IPS DF 6.9 (cell line): Measurements from ENCODE around the gene PRKCQ.

ENCODE experiments used
- DNase-seq: peaks from one replicate; pipeline ENCODE4 v3.0.0-alpha.2; 2013; ENCODE audit warnings: low read depth, low spot score
- H3K27ac ChIP-seq: one replicate; pipeline ENCODE4 v1.5.1; 2013; ENCODE audit warnings: low read length, control low read depth
- H3K27me3 ChIP-seq: 2 replicates; pipeline ENCODE4 v1.6.1; 2013; ENCODE audit warnings: mild to moderate bottlenecking, low read length; ENCODE audit not compliant: control insufficient read depth, insufficient read depth
- H3K36me3 ChIP-seq: 2 replicates; pipeline ENCODE4 v1.6.1; 2013; ENCODE audit warnings: low read length; ENCODE audit not compliant: control insufficient read depth, insufficient read depth
- H3K4me1 ChIP-seq: 2 replicates; pipeline ENCODE4 v1.6.1; 2013; ENCODE audit warnings: low read length; ENCODE audit not compliant: control insufficient read depth, insufficient read depth
- H3K4me3 ChIP-seq: 2 replicates; pipeline ENCODE4 v1.5.1; 2013; ENCODE audit warnings: mild to moderate bottlenecking, low read length
- H3K9me3 ChIP-seq: 2 replicates; pipeline ENCODE4 v1.6.1; 2013; ENCODE audit warnings: low read length, inconsistent platforms; ENCODE audit not compliant: control insufficient read depth, insufficient read depth
- WGBS: extraction: QIAGEN DNeasy Blood & Tissue Kit; methylation state at CpG from one replicate; pipeline ENCODE4 v1.1.7; 2013; ENCODE audit warnings: mixed read lengths, missing lambda C conversion rate; ENCODE audit not compliant: insufficient read length, insufficient coverage; 5-methylcytosine and 5-hydroxymethylcytosine counted together

Gene PRKCQ

DNA sequence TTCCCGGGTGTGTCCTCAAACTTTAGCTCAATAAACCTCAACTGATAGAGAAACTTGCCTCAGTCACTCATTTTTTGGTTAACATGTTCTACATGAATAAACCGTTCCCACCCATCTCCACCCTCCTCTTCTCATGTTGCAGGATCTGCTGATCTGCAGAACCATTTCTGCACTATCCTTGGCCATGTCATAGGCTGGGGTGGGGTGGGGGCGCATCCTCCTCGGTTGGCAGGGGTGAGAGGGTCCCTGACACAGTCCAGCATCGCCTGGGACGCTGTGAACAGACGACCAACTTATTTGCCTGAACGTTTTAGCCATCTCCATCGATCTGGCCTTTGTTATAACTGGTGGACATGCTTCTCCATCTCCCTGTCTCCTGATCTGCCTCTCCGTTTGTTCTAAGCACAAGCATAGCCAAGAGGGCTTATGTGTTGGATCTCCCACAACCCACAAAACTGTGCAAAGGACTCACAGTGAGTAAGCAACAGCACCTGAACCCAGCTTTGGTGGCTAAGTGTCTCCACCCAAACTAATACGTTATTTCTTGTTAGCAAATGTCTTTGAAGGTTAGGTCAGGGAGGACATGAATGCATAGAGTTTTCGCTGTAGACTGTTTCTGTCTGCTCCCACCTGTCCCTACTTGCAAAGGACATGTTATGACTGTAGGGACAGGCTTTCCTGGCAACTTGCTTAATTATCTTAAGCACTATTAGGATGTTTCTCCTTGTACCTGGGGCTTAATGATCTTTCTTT, 51.7 kb downstream of the PRKCQ start:
- no CpG with 5 or more reads among the region's 12 CpGs for WGBS
- Histone ChIP-seq H3K27ac (no peak overlapping the region), H3K4me3 (no peak overlapping the region), H3K36me3 (no peaks in the 10 kb centered on the region), H3K4me1 (no peaks in the 10 kb centered on the region), H3K9me3 (no peaks in the 10 kb centered on the region), H3K27me3 (no peaks in the 10 kb centered on the region)
- no peak for DNase-seq

DNA sequence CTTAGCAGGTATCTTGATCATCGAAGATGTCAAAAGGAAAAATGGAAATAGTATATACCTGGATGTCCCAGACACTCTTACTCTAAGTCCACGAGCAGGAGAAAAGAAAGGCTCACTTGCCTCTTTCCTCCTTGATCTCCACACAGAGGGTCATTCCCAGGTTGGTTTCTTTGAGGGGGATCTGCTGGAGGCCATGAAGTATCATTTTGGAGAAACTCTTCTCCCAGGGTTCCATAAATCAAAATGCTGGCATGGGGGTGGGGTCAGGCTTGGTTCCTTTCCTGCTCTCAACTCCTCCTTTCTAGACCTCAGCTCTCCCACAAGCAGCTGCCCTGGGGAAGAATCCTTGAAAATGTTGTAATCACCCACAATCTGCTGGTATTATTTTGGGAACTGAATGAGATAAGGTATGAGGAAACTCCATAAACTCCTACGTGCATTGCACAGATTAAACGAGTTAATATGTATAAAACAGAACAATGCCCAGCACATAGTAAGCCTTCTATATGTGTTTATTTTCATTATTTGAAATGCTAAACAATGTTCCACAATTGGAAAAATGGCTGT, 54.4 kb downstream of the PRKCQ start:
- Histone ChIP-seq H3K9me3 (no peaks in the 10 kb centered on the region), H3K36me3 (no peaks in the 10 kb centered on the region), H3K4me3 (no peak overlapping the region), H3K4me1 (no peaks in the 10 kb centered on the region), H3K27me3 (no peaks in the 10 kb centered on the region), H3K27ac (no peak overlapping the region)
- WGBS, result no CpG with 5 or more reads among the region's 4 CpGs
- no peak for DNase-seq

GRCh38 chr10:6522230-6522629, 57.8 kb downstream of the PRKCQ start:
- no peak overlapping the region for H3K4me3 ChIP-seq
- no peaks in the 10 kb centered on the region for H3K4me1 ChIP-seq
- no CpG with 5 or more reads among the region's 6 CpGs for WGBS
- no peak for DNase-seq
- H3K27ac ChIP-seq, result no peak overlapping the region
- H3K27me3 ChIP-seq, result no peaks in the 10 kb centered on the region
- H3K36me3 ChIP-seq, result no peaks in the 10 kb centered on the region
- no peaks in the 10 kb centered on the region for H3K9me3 ChIP-seq

- DNase-seq, result no peak
- no peaks in the 10 kb centered on the region for H3K27me3 ChIP-seq
- no peaks in the 10 kb centered on the region for H3K36me3 ChIP-seq
- H3K4me1 ChIP-seq, result no peaks in the 10 kb centered on the region
- H3K9me3 ChIP-seq, result no peaks in the 10 kb centered on the region
- no peak overlapping the region for H3K27ac ChIP-seq
- WGBS, result no CpG with 5 or more reads among the region's 10 CpGs
- no peak overlapping the region for H3K4me3 ChIP-seq
These were observed 59.9 kb downstream of the PRKCQ start for GRCh38 chr10:6520138-6520537.

- no peaks in the 10 kb centered on the region for H3K27me3 ChIP-seq
- H3K36me3 ChIP-seq, result no peaks in the 10 kb centered on the region
- DNase-seq, result no peak
- no peaks in the 10 kb centered on the region for H3K4me1 ChIP-seq
- no CpG with 5 or more reads among the region's 5 CpGs for WGBS
- H3K9me3 ChIP-seq, result no peaks in the 10 kb centered on the region
- H3K4me3 ChIP-seq, result no peak overlapping the region
- no peak overlapping the region for H3K27ac ChIP-seq
These were observed 61.2 kb downstream of the PRKCQ start for GRCh38 chr10:6518791-6519429.

DNA sequence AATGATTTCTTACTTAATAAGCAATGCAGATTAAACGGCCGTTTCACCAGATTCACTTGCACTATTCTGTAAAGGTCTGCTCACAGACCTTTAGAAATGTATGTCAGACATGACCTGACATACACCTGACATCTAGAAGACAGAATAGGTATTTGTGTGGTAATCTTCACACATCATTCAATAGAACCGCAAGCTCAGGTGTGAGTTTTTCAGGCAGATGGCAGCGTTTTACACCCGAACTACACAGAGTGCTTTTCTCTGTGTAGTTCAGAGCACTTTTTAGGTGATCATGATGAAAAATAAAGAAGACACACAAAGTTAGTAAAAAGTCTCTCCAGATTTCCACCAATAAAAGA, 63.2 kb downstream of the PRKCQ start:
- Histone ChIP-seq H3K27me3 (no peaks in the 10 kb centered on the region), H3K4me3 (no peak overlapping the region), H3K36me3 (no peaks in the 10 kb centered on the region), H3K9me3 (no peaks in the 10 kb centered on the region), H3K4me1 (no peaks in the 10 kb centered on the region), H3K27ac (no peak overlapping the region)
- DNase-seq, result no peak
- no CpG with 5 or more reads among the region's 5 CpGs for WGBS

DNA sequence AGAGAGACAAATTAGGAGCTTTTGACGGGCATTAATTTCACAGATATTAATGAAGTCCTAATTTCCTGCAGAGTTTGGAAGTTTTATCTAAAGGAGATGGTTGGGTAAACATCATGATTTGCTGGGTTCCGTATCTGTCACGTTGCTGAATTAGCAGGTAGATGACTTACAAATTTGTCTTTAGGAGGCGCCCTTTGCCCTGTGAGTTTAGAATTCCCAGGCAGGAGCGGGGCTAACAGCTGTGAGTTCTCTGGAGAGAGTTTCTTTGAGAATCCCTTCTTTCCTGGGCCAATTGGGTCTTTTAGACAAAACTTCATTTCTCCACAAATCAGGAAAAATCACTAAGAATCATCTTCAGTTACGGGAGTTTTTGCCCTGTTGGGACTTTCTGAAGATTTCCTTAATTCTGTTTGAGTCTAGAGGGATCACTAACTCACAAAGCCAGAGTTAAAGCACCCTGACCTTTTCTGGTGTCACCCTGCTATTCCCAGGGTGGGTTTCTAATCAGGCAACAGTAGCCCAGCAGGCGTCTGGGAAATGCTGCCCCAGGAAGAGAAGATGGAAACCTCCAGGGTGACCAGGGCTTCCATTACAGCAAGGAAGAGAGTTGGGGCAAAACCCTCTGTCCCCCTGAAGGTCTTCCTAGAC, 63.7 kb downstream of the PRKCQ start:
- Histone ChIP-seq H3K4me3 (no peak overlapping the region), H3K27ac (no peak overlapping the region), H3K9me3 (no peaks in the 10 kb centered on the region), H3K27me3 (no peaks in the 10 kb centered on the region), H3K36me3 (no peaks in the 10 kb centered on the region), H3K4me1 (no peaks in the 10 kb centered on the region)
- DNase-seq, result no peak
- no CpG with 5 or more reads among the region's 7 CpGs for WGBS

DNA sequence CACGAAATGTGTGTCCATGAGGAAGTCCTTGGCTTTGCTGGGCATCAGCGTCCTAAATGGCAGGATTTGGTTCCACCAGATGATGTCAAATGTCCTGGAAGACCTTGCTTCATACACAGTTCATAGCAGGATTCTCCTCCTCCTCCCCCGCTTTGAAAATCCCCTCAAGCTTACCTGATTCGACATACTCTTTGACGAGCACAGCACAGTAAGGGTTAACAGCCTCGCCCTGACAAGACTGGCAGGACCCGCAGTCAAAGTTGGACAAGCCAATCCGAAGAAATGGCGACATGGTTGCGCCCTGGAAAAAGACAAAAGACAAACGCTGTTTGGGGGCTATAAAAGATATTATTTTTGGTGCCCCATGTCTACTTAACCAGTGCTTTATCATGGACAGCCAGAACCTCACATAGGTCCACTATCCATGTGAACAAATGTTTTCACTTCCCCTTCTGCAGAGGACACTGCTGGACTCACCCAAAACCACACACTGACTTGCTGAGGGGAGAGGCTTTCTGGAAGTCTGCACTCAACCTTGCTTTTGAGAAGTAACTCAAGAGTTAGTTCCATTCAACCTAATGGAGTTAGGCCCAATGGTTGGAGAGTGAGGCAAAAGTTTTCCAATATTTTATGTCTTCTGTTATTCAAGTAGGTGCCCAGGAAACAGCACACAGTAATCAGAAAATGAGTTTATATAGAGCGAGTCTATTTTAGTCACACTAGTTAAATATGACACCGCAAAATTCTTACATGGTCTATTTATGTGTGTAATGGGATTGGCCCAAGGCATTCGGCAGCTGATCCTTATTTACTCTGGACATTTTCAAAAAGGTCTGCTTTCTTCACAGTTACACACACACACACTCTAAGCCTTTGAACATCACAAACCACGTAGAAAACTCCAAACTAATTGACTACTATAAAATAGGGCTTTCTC, 65.0 kb downstream of the PRKCQ start:
- no peak for DNase-seq
- no peaks in the 10 kb centered on the region for H3K9me3 ChIP-seq
- no peaks in the 10 kb centered on the region for H3K4me1 ChIP-seq
- H3K36me3 ChIP-seq, result no peaks in the 10 kb centered on the region
- H3K27me3 ChIP-seq, result no peaks in the 10 kb centered on the region
- no CpG with 5 or more reads among the region's 15 CpGs for WGBS
- H3K27ac ChIP-seq, result no peak overlapping the region
- H3K4me3 ChIP-seq, result no peak overlapping the region

DNA sequence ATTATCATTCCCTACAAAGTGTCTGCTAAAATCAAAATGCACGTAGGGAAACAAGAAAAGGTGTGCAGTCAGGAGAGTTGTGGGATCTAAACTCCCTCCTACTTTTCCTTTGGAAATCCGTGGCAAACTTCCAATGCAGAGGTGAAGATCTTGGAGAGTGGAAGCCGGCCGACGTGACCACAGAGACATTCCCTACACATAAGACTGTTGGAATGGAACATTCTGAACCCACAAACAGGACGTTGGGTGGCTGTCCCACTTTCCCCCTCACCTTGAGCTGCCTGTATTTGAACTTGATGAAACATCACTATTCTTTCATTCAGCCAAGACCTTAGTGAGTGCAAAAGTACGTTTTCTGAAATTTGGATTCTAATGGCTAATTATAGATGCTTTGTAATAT, 65.9 kb downstream of the PRKCQ start:
- DNase-seq, result no peak
- H3K9me3 ChIP-seq, result no peaks in the 10 kb centered on the region
- H3K4me1 ChIP-seq, result no peaks in the 10 kb centered on the region
- no peaks in the 10 kb centered on the region for H3K27me3 ChIP-seq
- H3K36me3 ChIP-seq, result no peaks in the 10 kb centered on the region
- H3K27ac ChIP-seq, result no peak overlapping the region
- WGBS, result no CpG with 5 or more reads among the region's 7 CpGs
- no peak overlapping the region for H3K4me3 ChIP-seq

- no CpG with 5 or more reads among the region's 3 CpGs for WGBS
- no peaks in the 10 kb centered on the region for H3K4me1 ChIP-seq
- no peak overlapping the region for H3K4me3 ChIP-seq
- no peaks in the 10 kb centered on the region for H3K9me3 ChIP-seq
- no peaks in the 10 kb centered on the region for H3K27me3 ChIP-seq
- no peaks in the 10 kb centered on the region for H3K36me3 ChIP-seq
- no peak overlapping the region for H3K27ac ChIP-seq
- no peak for DNase-seq
These were observed 66.6 kb downstream of the PRKCQ start for GRCh38 chr10:6513476-6513875.
